CD4-positive, alpha-beta T cell treated with Interleukin-4 for 4 hours (primary cell): ENCODE measurements around the gene KLHL11.
A peak's percentile ranks its signal among the peaks of the same experiment; 100 is the strongest.
"Not testable (repeated sequence)": the region's sequence is repeated elsewhere in the genome, so short reads cannot be mapped to it uniquely, and the experiment has no call there.

ENCODE experiments used
- DNase-seq: peaks from one replicate; pipeline ENCODE4 v3.0.0-alpha.2; 2020

KLHL11 gene

DNA sequence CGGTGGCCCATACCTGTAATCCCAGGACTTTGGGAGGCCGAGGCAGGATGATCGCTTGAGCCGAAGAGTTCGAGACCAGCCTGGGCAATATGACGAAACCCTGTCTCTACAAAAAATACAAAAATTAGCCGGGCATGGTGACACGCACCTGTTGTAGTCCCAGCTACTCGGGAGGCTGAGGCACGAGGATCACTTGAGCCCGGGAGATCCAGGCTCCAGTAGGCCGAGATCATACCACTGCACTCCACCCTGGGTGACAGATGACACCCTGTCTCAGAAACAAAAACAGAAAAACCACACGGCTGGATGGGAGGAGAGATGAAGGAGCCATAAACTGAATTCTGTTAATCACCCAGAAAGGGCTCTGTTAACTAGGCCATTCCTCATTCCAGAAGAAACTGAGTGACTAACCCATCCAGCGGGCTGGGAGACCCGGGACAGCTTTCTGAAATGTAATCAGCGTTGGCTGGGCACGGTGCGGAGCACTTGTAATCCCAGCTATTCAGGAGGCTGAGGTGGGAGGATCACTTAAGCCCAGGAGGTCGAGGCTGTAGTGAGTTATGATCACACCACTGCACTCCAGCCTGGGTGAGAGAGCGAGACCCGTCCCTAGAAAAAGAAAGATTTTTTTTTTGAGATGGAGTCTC lies 28.6 kb downstream of the KLHL11 start:
- DNase-seq, result no peak

DNA sequence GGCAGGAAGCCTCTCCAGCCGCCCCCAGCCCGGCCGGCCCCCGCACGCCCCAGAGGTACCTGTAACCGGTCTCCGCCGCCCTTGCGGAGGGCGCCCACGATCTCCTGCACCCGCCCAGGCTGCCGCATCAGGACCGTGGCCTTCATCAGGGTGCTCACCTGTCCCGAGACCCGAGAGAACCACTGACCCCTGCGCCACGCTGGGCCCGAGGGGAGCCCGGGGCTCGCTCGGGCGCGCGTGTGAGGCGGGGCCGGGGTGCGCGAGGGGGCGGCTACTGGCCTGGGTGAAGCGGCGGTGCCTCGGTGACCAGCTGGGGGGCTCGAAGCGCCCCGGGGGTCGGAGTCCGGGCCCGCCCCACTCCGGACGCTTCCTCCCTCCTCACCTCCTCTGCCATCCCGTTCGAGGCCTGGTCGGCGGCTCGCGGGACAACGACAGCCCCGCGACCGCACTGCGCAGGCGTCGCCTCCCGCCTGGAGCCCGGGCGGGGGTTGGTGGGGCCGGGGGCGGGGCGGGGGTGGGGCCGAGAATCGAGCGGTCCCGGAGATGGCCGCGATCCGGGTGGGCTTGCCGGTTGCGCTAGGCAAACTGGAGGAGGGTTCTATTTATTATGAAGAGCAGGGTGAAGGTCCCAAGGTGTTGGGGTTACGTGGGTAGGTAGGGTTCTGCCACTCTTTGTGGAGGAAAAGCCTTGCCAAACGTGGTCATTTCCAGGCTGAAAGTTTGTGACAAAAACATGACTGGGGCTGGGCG lies 29.2 kb downstream of the KLHL11 start, which contains the start of gene NT5C3B:
Gene NT5C3B, minus strand, starts transcription at position 433 of the 750 bp plus-strand sequence. Its CDS starts 39 bp downstream, at position 394.
- DNase-seq, result peak; percentile 14

DNA sequence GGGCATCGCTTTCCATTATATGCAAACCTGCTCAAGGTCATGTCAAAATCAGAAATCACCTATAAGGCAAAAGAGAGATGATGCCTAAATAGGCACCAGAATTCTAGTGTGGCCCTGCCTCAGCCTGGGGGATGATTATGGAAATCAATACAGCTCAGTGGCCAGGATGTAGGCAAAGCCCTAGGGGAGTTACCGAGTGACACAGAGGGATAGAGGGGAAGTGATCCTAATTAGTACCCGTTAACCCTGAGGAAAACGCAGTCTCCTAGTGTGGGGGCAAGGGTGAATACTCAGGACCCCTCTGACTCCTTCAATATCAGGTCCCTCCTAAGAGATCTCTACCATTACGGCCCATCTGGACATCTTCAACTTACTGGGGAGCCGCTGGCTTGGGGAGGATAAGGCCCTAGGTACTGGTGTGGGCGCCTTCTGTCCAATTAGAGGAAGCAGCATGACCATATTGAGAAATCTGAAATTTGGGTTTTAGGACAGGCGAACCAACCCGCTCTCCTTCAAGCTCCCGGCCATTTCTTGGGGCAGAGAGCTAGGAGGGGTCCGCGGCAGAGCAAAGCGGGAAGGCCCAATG lies 29.9 kb downstream of the KLHL11 start:
- DNase-seq, result no peak

- not testable (repeated sequence) for DNase-seq
Measured at GRCh38 chr17:41829961-41830360, 35.3 kb downstream of the KLHL11 start.

GRCh38 chr17:41825175-41825845 lies 39.9 kb downstream of the KLHL11 start:
- no peak for DNase-seq

DNA sequence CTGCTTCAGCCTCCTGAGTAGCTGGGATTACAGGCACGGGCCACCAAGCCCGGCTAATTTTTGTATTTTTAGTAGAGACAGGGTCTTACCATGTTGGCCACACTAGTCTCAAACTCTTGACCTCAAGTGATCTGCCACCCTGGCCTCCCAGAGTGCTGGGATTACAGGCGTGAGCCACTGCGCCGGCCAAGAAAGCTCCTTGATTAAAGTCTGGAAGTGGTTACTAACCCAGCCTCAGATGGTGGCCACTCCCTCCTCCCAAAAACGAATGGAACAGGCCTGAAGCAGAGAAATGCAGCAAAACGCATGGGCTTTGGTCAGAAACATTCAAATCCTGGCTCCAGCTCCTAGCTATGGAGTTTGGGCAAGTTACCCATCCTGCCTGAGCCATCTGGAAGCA lies 41.1 kb downstream of the KLHL11 start:
- DNase-seq, result no peak

DNA sequence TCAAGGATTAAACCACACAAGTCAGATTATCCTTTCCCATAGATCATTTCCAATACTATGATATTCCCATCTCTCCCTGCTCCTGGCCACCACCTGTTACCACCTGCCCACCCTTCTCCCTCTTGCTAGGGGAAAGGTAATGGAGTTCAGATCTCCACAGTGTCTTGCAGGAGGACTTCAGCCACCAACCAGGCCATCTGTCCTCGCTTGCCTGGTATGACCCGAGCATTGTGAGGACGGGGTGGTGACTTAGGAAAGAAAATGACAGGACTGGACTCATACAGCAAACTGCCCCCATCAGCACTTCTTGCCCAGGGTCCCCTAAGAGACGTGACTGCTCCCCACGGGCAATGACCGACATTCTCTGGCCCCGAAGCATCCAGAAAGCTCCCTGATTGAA lies 41.6 kb downstream of the KLHL11 start:
- no peak for DNase-seq

GRCh38 chr17:41823141-41823524 lies 42.1 kb downstream of the KLHL11 start:
- DNase-seq, result no peak

DNA sequence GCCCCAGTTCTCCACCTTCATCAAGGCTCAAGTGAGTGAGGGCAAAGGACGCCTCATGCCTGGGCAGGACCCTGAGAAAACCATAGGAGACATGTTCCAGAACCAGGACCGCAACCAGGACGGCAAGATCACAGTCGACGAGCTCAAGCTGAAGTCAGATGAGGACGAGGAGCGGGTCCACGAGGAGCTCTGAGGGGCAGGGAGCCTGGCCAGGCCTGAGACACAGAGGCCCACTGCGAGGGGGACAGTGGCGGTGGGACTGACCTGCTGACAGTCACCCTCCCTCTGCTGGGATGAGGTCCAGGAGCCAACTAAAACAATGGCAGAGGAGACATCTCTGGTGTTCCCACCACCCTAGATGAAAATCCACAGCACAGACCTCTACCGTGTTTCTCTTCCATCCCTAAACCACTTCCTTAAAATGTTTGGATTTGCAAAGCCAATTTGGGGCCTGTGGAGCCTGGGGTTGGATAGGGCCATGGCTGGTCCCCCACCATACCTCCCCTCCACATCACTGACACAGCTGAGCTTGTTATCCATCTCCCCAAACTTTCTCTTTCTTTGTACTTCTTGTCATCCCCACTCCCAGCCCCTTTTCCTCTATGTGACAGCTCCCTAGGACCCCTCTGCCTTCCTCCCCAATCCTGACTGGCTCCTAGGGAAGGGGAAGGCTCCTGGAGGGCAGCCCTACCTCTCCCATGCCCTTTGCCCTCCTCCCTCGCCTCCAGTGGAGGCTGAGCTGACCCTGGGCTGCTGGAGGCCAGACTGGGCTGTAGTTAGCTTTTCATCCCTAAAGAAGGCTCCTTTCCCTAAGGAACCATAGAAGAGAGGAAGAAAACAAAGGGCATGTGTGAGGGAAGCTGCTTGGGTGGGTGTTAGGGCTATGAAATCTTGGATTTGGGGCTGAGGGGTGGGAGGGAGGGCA lies 42.7 kb downstream of the KLHL11 start:
- DNase-seq, result no peak

GRCh38 chr17:41821776-41822175 lies 43.4 kb downstream of the KLHL11 start:
- no peak for DNase-seq

GRCh38 chr17:41818024-41818423 lies 47.2 kb downstream of the KLHL11 start:
- DNase-seq, result no peak

DNA sequence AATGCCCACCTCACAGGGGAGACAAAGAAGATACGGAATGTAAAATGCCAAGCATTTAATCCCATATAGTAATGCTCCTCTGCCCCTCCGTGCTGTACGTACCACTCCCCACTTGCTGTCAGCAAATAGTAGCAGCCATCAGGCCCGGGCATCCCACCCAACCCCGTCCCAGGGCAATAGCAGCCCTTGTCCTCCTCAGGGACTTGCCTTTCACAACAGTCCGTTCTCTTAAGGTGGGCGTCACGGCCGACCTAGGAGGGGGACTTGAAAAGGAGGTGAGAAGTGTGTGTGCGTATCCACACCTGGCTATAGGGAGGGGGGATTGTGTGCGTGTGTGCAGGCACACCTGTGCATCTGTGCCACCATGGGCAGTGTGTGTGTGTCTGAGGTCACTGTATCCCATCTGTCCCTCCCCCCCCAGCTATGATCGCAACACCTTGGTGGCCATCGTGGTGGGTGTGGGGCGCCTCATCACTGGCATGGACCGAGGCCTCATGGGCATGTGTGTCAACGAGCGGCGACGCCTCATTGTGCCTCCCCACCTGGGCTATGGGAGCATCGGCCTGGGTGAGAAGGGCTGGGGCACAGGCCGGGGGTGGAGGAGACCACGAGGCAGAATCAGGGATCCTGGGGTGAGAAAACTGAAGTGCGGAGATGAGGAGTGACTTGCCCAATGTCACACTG lies 48.4 kb downstream of the KLHL11 start:
- DNase-seq, result no peak

DNA sequence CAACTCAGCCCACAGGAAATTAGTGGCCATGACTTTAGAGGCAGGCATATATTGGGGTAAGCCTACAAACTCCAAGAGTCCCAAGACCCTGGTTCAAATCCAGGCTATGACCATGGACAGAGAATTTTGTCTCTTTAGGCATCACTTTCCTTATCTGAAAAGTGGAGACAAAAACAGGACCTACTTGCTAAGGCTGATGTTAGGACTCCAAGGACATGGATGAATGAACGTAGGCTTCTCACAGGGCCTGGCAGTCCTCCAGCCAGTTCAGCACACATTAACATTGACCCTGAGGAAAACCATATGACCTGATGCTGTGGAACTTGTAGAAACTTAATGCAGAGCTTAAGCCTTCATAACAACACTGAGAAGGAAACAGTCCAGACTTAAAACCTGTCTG lies 51.0 kb downstream of the KLHL11 start:
- no peak for DNase-seq

GRCh38 chr17:41813699-41814124 lies 51.5 kb downstream of the KLHL11 start:
- no peak for DNase-seq

DNA sequence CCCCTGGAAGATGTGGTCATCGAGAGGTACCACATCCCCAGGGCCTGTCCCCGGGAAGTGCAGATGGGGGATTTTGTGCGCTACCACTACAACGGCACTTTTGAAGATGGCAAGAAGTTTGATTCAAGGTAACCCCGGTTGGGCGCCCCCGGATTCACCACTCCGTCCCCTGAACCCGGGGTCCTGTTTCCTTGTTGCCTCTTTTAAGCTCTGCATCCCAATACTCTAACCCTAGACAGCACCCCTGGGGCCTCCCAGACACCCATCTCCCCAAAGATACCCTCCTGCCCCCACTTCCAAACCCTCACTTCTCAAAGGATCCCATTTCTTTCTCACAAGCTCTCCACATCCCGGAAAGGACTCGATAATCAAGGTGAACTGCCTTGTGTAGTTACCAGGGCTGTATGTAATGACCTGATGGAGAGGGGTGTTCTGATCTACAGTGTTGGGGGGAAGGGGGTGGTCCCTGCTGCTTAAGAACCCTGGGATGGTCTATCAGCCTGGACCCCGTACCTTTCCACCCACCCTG lies 52.0 kb downstream of the KLHL11 start:
- no peak for DNase-seq

DNA sequence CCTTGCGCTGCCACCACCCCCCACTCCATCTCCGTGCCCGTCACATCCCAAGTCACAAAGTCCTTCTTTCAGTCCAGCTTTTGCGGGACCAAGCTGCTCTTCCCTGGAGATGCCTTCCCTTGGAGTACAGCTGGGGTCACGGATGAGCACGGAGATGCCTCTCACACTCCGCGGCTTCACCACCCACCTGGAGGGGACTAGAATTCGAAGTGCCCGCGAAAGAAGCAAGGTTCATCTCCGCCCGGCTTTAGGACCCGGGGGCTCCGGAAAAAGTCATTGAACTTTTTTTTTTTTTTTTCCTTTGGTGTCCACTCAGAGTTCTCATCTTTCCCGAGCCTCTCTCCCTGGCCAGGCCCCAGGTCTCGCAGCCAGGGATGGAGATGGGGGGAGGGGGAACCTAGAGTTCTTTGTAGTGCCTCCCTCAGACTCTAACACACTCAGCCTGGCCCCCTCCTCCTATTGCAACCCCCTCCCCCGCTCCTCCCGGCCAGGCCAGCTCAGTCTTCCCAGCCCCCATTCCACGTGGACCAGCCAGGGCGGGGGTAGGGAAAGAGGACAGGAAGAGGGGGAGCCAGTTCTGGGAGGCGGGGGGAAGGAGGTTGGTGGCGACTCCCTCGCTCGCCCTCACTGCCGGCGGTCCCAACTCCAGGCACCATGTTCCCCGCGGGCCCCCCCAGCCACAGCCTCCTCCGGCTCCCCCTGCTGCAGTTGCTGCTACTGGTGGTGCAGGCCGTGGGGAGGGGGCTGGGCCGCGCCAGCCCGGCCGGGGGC lies 52.7 kb downstream of the KLHL11 start, which contains the start of gene FKBP10:
Gene FKBP10, plus strand, starts transcription at position 624 of the 771 bp plus-strand sequence. Its CDS starts 31 bp downstream, at position 655.
- peak; percentile 29 for DNase-seq

- DNase-seq, result peak; percentile 66
Measured at GRCh38 chr17:41811549-41812380, 53.5 kb downstream of the KLHL11 start, which contains the start of gene P3H4. P3H4 (minus strand) TSS chr17:41811949; CDS start chr17:41811915, 34 bp downstream.

DNA sequence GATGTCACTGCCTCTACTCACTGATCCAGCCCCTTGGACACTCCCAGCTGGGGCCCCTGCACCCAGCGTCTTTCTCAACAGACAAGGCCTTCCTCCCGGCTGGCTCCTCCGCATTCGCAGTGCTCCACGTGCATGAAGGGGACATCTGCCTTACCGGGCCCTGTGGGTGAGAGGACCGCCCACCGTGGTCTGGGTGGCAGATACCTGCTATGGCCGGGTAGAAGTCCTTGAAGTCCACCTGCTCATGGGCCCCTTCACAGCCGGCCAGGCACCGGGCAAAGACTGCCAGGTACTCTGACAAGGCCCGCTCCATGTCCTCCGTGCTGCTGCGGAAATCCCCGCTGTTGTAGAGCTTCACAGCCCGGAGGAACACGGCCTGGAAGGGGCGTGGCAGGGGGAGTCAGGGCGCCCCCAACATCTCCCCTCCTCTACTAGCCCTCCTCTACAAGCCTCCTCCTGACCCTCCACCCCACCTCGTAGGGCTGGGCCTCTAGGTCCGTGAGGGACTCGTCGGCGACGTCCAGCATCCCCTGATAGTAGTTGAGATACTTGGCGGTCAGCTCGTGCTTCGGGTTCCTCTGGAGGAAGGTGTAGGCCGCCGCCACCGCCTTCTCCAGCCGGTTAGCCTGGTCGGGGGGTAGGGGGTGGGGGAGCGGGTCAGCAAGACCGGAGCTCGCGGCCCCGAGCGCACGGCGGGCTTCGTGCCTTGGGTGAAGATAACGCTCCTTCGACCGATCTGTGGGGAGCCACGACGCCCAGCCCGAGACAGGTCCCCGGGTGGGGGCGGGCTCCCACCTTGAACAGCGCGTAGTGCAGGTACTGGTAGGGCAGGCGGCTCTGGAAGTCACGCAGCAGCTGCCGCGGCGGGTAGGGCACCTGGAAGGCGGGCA lies 54.3 kb downstream of the KLHL11 start:
- no peak for DNase-seq
